ENCODE data around the gene SRRM5. TPM values are rescaled to one million over a fixed set of nuclear protein-coding genes. Genes with fewer than 3 reads are reported as not detected.

Gene SRRM5
- total RNA-seq, 1 experiment from 2014 or later: 0.70 TPM

- Histone ChIP-seq H3K4ac (ENCODE audit: low read depth, low read length) (no peak overlapping the region), H4K8ac (replicated peaks; ENCODE audit: insufficient read length, low read depth, low read length) (no peak overlapping the region), H3K9me3 (ENCODE audit: control insufficient read depth, low read depth, low read length) (no peaks in the 10 kb centered on the region), H4K5ac (ENCODE audit: insufficient read length, low read depth, low read length) (no peak overlapping the region), H3K4me2 (ENCODE audit: insufficient read depth, insufficient read length, low read length) (no peak overlapping the region), H4K20me1 (ENCODE audit: control insufficient read depth, insufficient read depth, insufficient read length) (no peaks in the 10 kb centered on the region), H3K9ac (ENCODE audit: extremely low read depth, insufficient read length, low read length) (no peak overlapping the region), H3K23ac (ENCODE audit: insufficient read length, low read depth, low read length) (no peak overlapping the region), H3K79me1 (ENCODE audit: insufficient read depth, low read depth, low read length, poor library complexity, severe bottlenecking) (no peaks in the 10 kb centered on the region), H3T11ph (ENCODE audit: low read length) (no peak overlapping the region), H2BK12ac (ENCODE audit: insufficient read length, low read depth, low read length) (no peak overlapping the region), H3K4me1 (ENCODE audit: insufficient read depth, low read length) (no peaks in the 10 kb centered on the region; the same call in 1 of the 2 replicates), H2BK120ac (ENCODE audit: low read depth, low read length, poor library complexity, severe bottlenecking) (no peak overlapping the region), H3K23me2 (ENCODE audit: insufficient read length, low read depth, low read length, poor library complexity, severe bottlenecking) (no peaks in the 10 kb centered on the region), H3K14ac (ENCODE audit: insufficient read depth, low read length) (no peak overlapping the region), H2AFZ (ENCODE audit: low read length) (no peak overlapping the region), H2BK20ac (ENCODE audit: low read depth, low read length, poor library complexity, severe bottlenecking) (no peak overlapping the region), H2BK15ac (ENCODE audit: low read depth, low read length) (no peak overlapping the region), H3K27ac (ENCODE audit: insufficient read length, low read depth, low read length) (no peak overlapping the region), H3K18ac (ENCODE audit: insufficient read length, low read depth, low read length) (no peak overlapping the region), H2BK5ac (ENCODE audit: insufficient read length, low read length) (no peak overlapping the region), H3K27me3 (ENCODE audit: insufficient read depth, low read length) (no peaks in the 10 kb centered on the region), H3K56ac (ENCODE audit: insufficient read length, low read depth, low read length) (no peak overlapping the region), H3K79me2 (ENCODE audit: insufficient read depth, low read length) (no peaks in the 10 kb centered on the region), H4K91ac (ENCODE audit: insufficient read length, low read depth, low read length) (no peak overlapping the region), H2AK5ac (ENCODE audit: insufficient read length, low read length) (no peak overlapping the region)
- Mint-ChIP-seq H3K4me3 (no peak overlapping the region), H3K36me3 (ENCODE audit: insufficient read depth in 1 of 3, low read depth in 3 of 3) (peaks cover 10 to 31% (median 11%) of the 10 kb centered on the region in 3 experiments; a peak in 5 of 7 replicates), H3K9me3 (no peaks in the 10 kb centered on the region), H3K27ac (peak overlapping the region in 1 of 3 experiments; percentile 79; a peak in 1 of 7 replicates), H3K4me1 (peaks cover 14 to 27% of the 10 kb centered on the region in 2 experiments), H3K27me3 (ENCODE audit: low read depth) (peaks cover 26% of the 10 kb centered on the region)
- DNase-seq: peak; percentile 81
- no CpG with 5 or more reads among the region's 32 CpGs for WGBS (ENCODE audit: extremely low coverage, insufficient read length, low lambda C conversion rate)
- no peak; the same call in 2 of the 3 replicates for TF ChIP-seq CTCF (conservative IDR thresholded peaks at IDR 0.05)
Observed at GRCh38 chr19:43625918-43626579, 14.2 kb downstream of the SRRM5 start.
